NCI-H345 (cell line): ENCODE measurements around the gene TEX35.
A peak's percentile ranks its signal among the peaks of the same experiment; 100 is the strongest.
"Not testable (repeated sequence)": the region's sequence is repeated elsewhere in the genome, so short reads cannot be mapped to it uniquely, and the experiment has no call there.

Experiments used
- DNase-seq: peaks from one replicate; lab custom pipeline; 2025; lab: John Stamatoyannopoulos, UW

TEX35 gene

DNA sequence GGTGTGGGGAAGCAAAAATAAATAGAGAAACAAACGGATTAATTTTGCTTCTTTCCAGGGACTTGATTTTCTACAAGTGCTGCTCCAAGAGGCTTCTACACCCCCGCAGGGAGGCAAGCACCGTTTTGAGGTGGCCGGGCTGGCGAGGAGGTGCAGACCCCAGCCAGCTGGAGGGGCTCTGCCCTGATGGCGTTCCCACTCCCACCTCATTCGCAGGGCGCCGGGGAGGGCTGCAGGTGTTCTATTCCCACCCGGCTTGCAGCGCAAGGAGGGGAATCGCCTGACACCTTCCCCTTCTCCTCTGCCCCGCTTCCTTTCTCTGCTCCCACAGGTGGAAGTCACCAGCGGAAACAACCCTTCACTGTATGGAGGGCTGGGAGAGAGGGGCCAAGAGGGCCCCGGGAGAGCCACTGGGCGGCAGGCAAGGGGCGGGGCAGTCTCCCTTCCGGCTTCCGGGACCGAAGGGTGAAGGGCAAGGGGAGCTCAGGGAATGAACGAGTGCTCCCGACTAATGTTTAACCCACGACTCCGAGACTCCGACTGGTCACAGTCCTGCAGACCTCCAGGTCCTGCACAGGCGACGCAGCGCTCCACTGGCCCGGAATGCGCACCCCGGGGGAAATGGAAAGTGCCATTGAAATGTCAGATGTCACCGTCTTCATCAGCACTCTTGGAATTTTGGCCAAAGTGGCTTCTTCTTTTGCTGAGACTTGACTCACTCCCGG lies 29.1 kb downstream of the TEX35 start:
- DNase-seq: peak; percentile 42

DNA sequence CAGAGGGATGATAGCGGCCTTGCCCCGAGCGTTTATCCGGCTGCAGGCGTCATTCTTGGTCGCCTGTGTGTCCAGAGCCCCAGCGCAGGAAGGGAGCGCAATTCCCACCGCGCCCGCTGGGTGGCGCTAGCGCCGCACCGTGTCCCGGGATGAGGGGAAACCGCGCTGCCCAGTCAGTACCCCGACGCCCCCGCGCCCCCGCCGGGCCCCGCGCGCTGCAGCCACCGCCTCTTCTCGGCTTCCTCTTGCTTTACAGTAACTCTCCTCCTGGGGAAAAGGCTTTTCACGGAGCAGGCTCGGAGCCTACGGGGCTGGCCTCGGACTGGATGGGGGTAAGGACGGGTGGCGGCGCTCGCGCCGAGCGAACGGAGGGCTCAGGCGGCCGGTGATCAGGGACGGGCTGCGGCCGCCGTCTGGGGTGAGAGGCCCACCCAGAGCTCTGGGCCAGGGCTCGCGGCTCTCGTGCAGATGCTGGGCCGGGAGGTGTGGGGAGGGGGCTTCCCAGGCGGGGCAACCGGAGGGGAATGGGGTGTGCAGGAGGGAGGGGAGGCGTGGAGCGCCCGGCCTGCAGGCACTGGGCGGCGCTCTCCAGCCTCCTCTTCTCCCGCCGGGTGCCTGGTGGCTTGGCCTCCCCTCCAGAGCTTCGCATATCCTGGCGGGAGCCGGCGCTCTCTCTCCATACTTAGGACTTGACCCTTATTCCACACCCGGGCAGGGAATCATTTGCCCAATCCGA lies 29.8 kb downstream of the TEX35 start:
- peak; percentile 81 for DNase-seq

DNA sequence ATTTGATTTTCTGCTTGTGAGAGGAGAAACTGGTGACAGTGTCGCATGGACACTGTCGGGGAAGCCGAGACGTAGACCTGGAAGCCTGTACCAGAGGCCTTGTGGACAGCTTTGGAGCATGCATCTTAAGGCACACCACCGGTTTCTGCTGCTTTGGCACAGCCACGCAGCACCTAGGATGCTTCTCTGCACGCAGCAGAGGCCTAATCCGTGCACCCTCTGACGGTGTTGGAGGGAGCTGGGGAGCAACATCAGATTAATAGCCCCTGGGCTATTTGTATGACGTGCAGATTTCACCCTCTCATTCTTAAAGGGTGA lies 30.3 kb downstream of the TEX35 start:
- no peak for DNase-seq

DNA sequence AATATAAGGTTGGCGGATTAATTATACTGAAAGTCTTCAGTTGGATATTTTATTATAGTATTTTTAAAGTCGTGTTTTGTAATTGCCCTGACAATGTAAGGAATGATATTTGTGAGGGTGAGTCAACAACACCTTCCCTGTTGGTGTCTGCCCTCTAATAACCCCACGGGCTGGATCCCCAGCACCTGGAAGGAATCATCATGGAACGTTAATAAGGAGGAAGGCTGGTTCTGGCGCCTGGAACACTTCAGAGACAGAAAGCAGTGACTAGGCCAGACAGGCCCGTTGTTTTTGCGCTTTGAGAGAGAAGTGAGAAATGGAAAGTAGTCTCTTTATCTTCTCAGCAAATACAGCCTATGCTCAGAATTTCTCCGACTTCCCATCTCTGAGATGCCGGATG lies 31.6 kb downstream of the TEX35 start:
- no peak for DNase-seq

DNA sequence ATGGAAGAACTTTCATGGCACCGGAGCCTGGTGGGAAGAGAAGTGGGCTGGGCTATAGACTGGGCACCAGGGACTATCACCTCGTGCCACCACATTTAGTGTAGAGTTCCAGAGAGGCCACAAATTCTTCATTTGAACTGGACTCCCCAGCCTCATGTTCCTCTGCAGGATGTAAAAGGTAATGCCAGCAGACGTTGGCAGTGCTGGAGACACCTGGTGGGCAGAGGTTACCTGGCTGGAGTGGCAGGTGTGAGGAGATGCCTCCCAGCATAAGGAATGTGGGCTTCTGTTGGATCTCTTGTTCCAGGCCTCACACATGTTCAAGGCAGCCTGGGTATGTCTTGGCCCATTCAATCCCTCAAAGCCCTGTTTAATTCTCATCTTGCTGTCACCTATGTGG lies 35.2 kb downstream of the TEX35 start:
- DNase-seq: no peak

DNA sequence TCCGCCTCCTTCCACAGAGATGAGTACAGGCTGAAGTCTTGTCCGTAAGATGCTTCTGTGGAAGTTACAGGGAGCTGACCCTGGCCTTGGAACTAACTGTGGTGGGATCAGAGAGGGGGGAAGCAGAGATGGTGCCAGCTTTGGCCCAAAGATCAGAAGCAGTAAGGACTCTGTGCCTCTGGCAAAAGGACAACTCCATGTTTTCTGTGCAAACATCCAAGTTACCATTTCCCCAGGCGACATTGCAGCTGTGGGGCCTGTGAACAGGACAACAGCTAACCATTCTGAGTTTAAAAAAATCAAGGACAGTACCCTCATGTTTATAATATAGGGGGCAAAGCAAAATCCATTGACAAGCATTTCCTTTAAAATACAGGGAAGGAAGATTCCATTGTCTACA lies 38.4 kb downstream of the TEX35 start:
- DNase-seq: no peak

DNA sequence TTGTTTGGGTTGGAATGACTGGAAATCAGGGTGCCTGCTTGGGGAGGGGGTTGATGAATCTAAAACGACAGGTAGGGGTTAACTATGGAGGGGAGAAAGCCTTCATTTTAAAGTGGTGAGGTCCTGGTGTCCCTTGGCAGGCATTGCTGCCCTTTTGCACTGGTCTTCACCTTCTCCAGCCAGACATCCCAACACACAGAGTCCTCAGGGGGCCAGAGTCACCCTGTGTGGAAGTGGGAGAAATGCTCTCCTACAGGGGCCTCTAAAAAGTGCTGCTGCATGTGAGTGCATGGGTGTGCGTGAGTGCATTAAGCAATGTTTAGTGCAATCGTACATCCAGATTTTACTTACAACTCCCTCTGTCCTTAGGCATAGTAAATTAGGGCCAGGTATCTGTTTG lies 39.0 kb downstream of the TEX35 start:
- DNase-seq: no peak

DNA sequence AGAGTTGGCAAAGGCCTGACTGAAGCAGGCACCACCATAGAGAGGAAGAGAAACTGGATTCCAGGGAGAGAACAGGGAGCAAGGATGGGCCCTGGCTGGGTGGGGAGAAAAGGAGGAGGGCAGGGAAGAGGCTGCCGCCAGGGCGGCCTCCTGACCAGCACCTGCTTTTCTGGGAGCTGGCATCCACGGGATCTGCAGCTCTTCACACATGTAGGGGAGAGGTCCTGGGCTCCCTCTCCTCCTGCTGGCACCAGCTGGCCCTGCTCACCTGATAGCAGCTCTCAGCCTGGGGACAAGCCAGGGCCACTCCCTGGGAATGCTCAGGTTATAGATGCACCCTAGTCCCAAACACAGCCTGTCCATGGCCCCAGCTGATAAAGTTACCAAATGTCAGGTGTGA lies 39.9 kb downstream of the TEX35 start:
- no peak for DNase-seq

DNA sequence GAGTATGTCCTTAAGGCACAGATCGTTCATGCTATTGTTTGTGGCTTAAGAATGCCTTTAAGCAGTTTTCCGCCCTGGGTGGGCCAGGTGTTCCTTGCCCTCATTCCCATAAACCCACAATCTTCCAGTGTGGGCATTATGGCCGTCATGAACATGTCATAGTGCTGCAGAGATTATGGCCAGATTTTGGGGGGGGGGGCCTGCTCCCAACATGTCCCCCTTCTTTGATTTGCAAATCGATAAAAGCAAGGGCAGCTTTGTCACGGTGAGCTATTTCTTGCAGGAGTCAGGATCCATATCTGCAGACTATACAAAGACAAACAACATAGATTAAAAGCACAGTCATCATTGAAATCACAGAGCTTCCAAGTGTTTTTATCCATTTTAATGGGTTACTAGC lies 41.4 kb downstream of the TEX35 start:
- DNase-seq: not testable (repeated sequence)

DNA sequence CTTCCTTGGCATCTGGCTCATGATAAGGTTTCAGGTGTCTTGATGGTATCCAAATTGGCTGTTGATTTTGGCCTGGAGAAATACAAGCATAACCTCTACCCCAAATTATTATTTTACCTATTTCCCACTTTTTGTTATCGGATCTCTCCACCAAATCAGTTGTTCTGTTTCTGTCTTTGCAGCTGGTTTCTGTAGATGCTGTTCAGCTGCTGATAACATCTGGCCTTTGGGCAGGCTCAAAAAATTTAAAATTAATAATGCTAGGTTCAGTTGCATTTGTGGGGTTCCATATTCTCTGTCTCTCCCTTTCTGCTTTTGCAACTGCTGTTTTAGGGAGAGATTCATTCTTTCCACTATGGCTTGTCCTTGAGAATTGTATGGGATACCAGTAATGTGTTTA lies 42.7 kb downstream of the TEX35 start:
- not testable (repeated sequence) for DNase-seq

DNA sequence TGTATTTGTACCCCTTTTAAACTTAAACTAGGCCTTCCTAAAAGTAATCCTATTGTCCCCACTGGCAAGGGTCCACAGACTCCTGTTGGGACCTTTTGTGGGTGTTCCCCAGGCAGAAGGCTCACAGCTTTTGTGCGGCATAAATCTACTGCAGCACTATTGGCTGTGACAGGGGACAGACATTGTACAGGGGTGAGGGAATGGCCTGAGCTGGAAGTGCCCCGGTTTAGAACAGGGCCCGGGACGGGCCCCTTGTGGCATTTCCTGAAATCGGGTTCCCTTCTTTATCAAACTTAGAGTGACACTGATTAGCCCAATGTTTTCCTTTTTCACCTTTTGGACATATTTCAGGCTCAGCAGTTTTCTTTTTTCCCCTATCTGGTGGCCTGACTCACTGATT lies 45.9 kb downstream of the TEX35 start:
- DNase-seq: not testable (repeated sequence)

DNA sequence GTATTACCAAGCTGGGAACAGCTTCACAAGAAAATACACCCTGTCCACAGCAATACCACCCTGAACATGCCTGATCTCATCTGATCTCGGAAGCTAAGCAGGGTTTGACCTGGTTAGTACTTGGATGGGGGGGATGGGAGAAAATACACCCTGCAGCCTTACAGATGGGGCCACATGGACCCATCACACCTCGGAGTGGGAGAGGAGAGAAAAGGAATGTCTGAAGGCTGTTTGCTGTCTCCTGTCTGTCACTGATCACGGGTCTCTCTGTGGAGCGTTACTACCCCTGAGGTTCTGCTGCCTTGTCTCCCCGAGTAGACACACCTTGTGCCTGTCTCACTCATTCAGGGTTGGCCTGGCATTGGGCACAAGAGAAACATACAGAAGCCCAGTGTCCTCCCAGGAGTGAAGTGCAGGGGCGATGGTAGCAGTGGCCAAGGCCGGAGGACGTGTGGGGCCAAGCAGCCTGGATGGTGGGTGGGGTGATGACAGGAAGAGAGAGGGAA lies 48.0 kb downstream of the TEX35 start:
- no peak for DNase-seq

DNA sequence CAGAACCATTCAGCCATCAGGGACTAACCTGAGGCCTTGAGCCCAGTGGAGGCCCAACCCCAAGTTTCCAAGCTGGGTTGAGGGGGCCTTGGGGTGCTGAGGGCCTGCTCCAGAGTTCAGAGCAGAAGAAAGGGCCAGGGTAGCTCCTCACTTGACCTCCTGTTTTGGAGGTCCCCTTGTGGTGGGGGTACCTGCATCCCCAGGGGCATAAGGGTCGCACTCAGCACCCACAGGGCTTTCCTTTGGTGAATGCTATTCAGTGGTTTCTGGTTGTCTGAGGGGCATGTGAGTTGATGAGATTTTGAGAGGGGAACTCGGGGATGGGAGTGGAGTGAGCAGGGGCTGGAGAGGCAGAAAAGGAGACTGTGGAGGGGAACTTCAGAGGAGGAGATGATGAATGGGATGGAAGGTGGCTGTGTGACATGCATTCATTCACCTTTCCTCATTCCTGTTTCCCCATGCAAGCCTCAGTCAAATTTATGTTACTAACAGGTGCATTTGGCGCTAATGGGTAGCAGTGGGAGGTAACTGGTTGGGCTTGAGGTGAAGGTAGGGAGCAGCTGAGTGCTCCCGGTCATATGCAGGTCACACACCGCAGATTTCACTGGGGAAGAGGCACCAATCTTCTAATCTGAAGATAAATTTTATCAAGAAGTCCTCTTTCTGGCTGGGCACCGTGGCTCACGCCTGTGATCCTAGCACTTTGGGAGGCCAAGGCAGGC lies 50.4 kb downstream of the TEX35 start:
- DNase-seq: no peak

DNA sequence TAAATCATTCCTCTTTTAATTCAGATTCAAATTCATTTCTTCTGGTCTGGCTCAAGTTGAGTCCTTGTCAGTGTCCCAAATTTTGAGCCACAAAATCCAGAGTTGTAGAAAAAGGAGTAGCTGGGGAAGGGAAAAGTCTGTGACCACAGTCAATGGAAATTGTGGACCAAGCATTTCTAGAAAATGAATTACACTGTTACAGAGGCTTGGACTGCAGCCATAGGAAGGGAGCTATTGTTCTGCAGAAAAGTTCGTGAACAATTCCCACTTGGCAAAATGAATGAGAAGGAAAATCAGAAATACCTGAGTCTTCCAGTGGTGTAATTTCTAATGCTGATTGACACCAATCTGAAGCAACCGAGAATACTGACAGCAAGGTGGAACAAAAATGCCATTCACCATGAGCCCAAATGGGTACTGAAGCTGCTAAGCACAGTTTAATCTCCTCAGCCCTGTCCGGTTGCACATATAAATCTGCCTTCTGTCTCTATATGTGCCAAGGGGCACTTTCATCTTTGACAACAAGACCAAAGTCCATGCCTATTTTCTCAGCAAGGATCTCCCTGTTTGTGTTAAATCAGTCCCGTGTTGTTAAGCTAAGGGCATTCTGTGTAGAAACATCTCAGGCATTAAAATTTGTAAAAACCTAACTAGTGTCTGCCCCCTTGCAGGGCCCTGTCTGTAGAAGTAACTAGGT lies 51.3 kb downstream of the TEX35 start:
- DNase-seq: no peak

DNA sequence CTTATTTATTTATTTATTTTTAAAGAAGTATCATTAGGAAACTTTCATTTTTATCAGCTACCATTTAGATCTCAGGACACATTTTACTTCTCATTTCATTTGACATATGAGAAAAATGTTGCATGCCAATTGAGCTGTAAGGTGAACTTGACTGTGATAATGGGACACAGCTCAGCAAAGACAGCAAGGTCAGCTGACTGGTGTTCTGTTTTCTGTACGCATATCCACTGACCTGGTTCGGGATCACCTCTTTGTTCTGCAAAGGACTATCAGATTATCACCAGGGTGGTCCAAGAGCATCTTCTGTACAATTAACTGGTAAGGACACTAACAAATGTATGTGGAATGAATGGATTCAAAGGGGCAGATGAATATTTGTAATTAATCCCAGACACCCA lies 51.9 kb downstream of the TEX35 start:
- DNase-seq: no peak

DNA sequence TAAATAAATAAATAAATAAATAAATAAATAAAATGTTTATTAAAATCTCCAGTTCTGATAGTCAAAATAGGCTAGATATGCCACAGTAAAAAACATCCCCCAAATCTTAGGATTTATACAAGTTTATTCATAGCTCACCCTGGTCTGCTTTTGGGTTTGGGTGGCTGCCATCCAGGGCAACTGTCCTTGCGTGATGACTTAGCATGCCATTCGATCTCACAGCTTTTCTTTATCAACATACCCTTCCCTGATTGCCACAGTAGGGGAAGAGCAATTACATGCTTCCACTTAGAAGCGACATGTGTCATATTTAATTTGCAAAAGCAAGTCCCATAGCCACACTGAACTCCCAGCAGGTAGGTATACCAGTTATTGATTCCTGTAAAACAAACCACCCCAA lies 52.7 kb downstream of the TEX35 start:
- no peak for DNase-seq

DNA sequence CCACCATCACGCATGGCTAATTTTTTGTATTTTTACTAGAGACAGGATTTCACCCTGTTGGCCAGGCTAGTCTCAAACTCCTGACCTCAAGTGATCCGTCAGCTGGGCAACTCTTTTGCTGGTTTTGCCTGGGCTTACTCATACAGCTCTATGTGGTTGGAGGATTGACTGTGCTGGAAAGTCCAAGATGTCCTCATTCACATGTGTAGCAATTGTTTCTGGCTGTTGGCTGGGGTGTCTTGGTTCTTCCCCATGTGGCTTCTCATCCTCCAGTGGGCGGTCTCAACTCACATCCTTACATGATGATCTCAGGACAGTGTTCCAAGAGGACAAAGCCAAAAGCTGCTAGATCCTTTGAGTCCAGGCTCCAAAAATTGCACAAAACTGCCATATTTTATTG lies 53.3 kb downstream of the TEX35 start:
- no peak for DNase-seq

DNA sequence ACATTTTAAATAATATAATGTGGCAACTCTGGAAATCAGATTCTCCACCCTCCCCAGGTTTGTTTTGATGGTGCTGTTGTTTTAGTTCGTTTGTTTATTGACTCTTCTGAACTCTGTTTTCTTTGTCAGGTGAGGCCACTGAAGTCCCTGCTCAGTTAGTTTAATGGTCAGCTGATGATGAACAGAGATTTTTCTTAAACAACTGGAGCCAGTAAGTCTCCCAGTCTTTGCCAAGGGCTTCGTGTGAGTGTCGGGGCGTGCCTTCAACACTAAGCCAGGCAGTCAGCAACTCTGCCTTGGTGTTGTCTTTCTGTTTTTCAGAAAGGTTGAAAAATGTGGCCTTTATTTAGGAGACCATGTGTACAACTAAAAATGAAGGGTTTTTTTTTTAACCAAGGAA lies 58.9 kb downstream of the TEX35 start:
- no peak for DNase-seq
